ENCODE data around the gene NCBP3.
"Not testable (repeated sequence)": the region's sequence is repeated elsewhere in the genome, so short reads cannot be mapped to it uniquely, and the experiment has no call there.

NCBP3 gene

DNA sequence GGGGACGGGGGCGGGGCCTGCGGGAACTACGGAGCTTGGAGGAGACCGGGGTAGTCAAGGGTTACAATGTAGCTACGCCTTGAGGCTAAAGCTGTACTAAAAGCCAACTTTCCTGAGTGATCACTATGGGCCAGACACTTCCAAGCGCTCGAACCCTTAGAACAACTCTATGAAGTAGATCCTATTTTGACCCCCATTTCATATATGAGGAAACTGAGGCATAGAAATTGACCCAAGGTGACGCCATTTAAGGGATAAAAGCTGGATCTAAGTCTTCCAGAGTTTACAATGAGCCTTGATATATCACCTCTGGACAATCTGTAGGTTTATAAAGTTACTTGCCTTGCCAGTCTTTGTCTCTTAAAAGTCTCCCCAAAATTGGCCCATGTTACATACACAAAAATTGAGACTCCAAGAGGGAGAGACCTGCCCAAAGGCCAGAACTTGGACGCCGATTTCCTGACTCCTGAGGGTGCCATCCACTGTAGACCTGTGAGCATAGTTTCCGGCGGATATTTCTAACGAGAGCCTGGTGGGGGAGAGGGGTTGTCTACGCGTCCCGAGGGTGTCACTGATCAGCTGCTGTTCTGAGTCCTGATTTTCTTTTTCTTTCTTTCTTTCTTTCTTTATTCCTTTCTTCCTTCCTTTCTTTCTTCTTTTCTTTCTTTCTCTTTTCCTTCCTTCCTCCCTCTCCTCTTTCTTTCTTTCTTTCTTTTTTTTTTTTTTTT, 555 bp upstream of the NCBP3 start:
- no peak overlapping the region for H3K27ac ChIP-seq
- ChIA-PET POLR2A (ENCODE audit: low non-redundant PET) (no interaction called here), CTCF (interaction anchor here (0.6 to 1.4 kb wide), 9 partner anchors 11 to 1283 kb away, joined by 3 to 6 read pairs (median 3); no protein-coding TSS in a partner anchor)

GRCh38 chr17:3845291-3845620, 790 bp downstream of the NCBP3 start:
- no peak for DNase-seq (ENCODE audit: low spot score)
- ChIA-PET POLR2A (ENCODE audit: low non-redundant PET) (interaction anchor here (0.6 kb wide), 1 partner anchor 44 kb away, joined by 5 read pairs; no protein-coding TSS in a partner anchor), CTCF (interaction anchor here (0.6 to 1.3 kb wide), 5 partner anchors 18 to 1452 kb away, joined by 3 to 5 read pairs (median 3); no protein-coding TSS in a partner anchor)
- TF ChIP-seq, protein P1, sequence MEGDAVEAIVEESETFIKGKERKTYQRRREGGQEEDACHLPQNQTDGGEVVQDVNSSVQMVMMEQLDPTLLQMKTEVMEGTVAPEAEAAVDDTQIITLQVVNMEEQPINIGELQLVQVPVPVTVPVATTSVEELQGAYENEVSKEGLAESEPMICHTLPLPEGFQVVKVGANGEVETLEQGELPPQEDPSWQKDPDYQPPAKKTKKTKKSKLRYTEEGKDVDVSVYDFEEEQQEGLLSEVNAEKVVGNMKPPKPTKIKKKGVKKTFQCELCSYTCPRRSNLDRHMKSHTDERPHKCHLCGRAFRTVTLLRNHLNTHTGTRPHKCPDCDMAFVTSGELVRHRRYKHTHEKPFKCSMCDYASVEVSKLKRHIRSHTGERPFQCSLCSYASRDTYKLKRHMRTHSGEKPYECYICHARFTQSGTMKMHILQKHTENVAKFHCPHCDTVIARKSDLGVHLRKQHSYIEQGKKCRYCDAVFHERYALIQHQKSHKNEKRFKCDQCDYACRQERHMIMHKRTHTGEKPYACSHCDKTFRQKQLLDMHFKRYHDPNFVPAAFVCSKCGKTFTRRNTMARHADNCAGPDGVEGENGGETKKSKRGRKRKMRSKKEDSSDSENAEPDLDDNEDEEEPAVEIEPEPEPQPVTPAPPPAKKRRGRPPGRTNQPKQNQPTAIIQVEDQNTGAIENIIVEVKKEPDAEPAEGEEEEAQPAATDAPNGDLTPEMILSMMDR (conservative IDR thresholded peaks at IDR 0.05; ENCODE audit: low read depth): no peak
- H3K27ac ChIP-seq: peak overlapping the region; percentile 78

More for the DNA sequence above, 555 bp upstream of the NCBP3 start:
- TF ChIP-seq, protein P1 (conservative IDR thresholded peaks at IDR 0.05; ENCODE audit: low read depth): peak; percentile 64
- no peak for DNase-seq (ENCODE audit: low spot score)

DNA sequence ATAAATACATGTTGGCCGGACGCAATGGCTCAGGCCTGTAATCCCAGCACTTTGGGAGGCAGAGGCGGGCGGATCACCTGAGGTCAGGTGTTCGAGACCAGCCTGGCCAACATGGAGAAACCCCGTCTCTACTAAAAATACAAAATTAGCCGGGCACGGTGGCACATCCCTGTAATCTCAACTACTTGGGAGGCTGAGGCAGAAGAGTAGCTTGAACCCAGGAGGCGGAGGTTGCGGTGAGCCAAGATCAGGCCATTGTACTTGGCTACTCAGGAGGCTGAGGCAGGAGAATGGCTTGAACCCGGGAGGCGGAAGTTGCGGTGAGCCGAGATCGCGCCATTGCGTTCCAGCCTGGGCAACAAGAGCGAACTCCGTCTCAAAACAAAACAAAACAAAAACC, 1.5 kb downstream of the NCBP3 start:
- CTCF ChIA-PET: interaction anchor here (0.6 to 1.4 kb wide), 4 partner anchors 18 to 262 kb away, joined by 3 to 6 read pairs (median 4); no protein-coding TSS in a partner anchor
- H3K27ac ChIP-seq; POLR2A ChIA-PET (ENCODE audit: low non-redundant PET); DNase-seq (ENCODE audit: low spot score): not testable (repeated sequence)

DNA sequence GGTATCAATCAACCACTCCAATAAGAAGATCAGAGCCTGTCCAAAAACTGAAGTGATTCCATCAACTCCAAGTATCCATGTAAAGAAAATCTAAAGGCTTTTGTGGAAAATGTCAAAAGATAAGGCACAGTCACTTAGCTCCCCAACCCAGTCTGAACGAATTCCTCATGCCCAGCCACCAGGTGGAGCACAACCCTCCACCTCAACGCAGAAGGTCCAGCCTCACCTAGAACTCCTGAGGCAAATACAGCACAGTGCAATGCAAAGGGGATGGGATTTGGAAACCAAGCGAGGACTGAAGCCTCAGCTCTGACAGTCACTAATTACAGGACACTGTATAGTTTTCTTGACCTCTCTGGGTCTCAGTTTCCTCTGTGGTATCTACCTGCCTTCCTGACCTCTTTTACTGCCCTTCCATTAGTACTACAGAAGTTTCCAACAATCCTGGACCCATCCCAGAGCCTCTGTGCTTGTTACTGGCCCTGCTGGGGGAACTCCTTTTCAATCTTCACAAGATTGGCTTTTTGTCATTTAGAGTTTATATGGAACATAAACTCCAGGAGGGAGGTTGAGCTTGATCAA, 2.0 kb downstream of the NCBP3 start:
- peak; percentile 38 for DNase-seq (ENCODE audit: low spot score)
- TF ChIP-seq, protein P1 (conservative IDR thresholded peaks at IDR 0.05; ENCODE audit: low read depth): peak; percentile 50
- ChIA-PET POLR2A (ENCODE audit: low non-redundant PET) (no interaction called here), CTCF (interaction anchor here (0.6 to 1.4 kb wide), 11 partner anchors 18 to 291 kb away, joined by 3 to 9 read pairs (median 4); no protein-coding TSS in a partner anchor)
- no peak overlapping the region for H3K27ac ChIP-seq

- CTCF ChIA-PET: interaction anchor here (0.6 to 1.7 kb wide), 3 partner anchors 101 to 1869 kb away, joined by 3 to 11 read pairs (median 4); no protein-coding TSS in a partner anchor
- DNase-seq (ENCODE audit: low spot score): peak; percentile 38
- TF ChIP-seq, protein P1 (conservative IDR thresholded peaks at IDR 0.05; ENCODE audit: low read depth): no peak
- no peak overlapping the region; the same call in 1 of the 2 replicates for H3K27ac ChIP-seq
- POLR2A ChIA-PET (ENCODE audit: low non-redundant PET): no interaction called here
These were observed 7.8 kb downstream of the NCBP3 start for GRCh38 chr17:3838206-3838605.

GRCh38 chr17:3836551-3836950, 9.5 kb downstream of the NCBP3 start:
- TF ChIP-seq, protein P1 (conservative IDR thresholded peaks at IDR 0.05; ENCODE audit: low read depth): no peak
- CTCF ChIA-PET: no interaction called here
- POLR2A ChIA-PET (ENCODE audit: low non-redundant PET): interaction anchor here (0.6 to 0.7 kb wide), 2 partner anchors 169 to 1119 kb away, joined by 3 to 10 read pairs; no protein-coding TSS in a partner anchor
- no peak for DNase-seq (ENCODE audit: low spot score)
- H3K27ac ChIP-seq: no peak overlapping the region

All from RWPE1 (cell line).